Erythroblast (primary cell): Measurements from ENCODE around the gene THRA.

Experiments
- GATA1 ChIP-seq: IDR thresholded peaks from 2 replicates; pipeline ENCODE4 v1.6.1; 2011; ENCODE audit warnings: low read depth, mild to moderate bottlenecking, control low read depth, low read length, moderate library complexity
- POLR2A ChIP-seq: IDR thresholded peaks from 2 replicates; pipeline ENCODE4 v1.6.1; 2011; ENCODE audit warnings: mild to moderate bottlenecking, low read length

DNA sequence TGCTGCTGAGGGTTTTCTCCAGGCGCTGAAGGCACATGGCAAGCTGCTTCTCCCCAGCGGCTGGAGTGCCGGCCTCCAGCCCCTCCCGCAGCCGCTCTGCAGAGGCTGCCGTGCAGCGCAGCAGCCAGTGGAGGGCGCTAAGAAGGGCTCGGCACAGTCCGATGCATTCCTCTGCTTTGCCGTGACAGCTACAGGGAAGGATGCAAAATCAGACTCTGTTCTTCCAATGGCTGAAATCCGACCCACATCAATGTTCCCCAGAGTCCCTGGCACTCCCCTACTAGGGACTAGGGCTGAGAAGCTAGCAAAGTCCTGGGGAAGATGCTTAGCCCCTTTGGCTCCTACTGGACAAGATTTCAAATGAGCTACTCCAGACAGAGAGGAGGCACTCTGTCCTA is 27.6 kb upstream of the THRA start:
- TF ChIP-seq POLR2A (no peak), GATA1 (no peak)
